ENCODE data around the gene TMEM198. TPM values are rescaled to one million over a fixed set of nuclear protein-coding genes. Genes with fewer than 3 reads are reported as not detected.

The TMEM198 gene
- total and polyA plus RNA-seq, 9 of the 15 experiments (the other 6 are each of a cell fraction or from before 2014, with no cell fraction given) = 0.03 to 3.8 (median 1.0) TPM

GRCh38 chr2:219551441-219552381 is 7.9 kb downstream of the TMEM198 start (continued):
- no peak for TF ChIP-seq ZNF121 (CRISPR knock-in tag; conservative IDR thresholded peaks at IDR 0.05)
- TF ChIP-seq ZNF146 (CRISPR knock-in tag; IDR thresholded peaks at IDR 0.05; ENCODE audit: unreplicated experiment) = no peak
- TF ChIP-seq PHF21A (IDR thresholded peaks at IDR 0.05; ENCODE audit: borderline replicate concordance, low read depth) = no peak
- no peak for TF ChIP-seq CEBPB (tag; IDR thresholded peaks at IDR 0.05)
- peak; percentile 4; the same call in 1 of the 2 replicates for TF ChIP-seq TFAP4 (CRISPR knock-in tag; IDR thresholded peaks at IDR 0.05; ENCODE audit: borderline replicate concordance)
- no peak for TF ChIP-seq HOMEZ (CRISPR knock-in tag; IDR thresholded peaks at IDR 0.05)
- TF ChIP-seq ZNF282 (CRISPR knock-in tag; IDR thresholded peaks at IDR 0.05) = no peak
- no peak for TF ChIP-seq NCOA6 (IDR thresholded peaks at IDR 0.05)
- TF ChIP-seq ZC3H11A (IDR thresholded peaks at IDR 0.05; ENCODE audit: low read depth, low read length) = no peak
- no peak for TF ChIP-seq SMAD1 (IDR thresholded peaks at IDR 0.05; ENCODE audit: low read depth, low read length, partially characterized antibody)
- TF ChIP-seq RBM39 (optimal IDR thresholded peaks at IDR 0.05; ENCODE audit: low read depth, low read length) = no peak
- TF ChIP-seq BCLAF1 (IDR thresholded peaks at IDR 0.05; ENCODE audit: borderline replicate concordance in 1 of 2, control insufficient read depth in 1 of 2, low read depth in 2 of 2, low read length in 1 of 2) = no peak
- TF ChIP-seq OTX1 (CRISPR knock-in tag; IDR thresholded peaks at IDR 0.05) = no peak
- TF ChIP-seq MAZ (CRISPR knock-in tag; conservative IDR thresholded peaks at IDR 0.05 in 1 of 2, IDR thresholded peaks at IDR 0.05 in 1 of 2) = no peak
- TF ChIP-seq TFE3 (CRISPR knock-in tag; IDR thresholded peaks at IDR 0.05) = no peak
- TF ChIP-seq MLX (CRISPR knock-in tag; conservative IDR thresholded peaks at IDR 0.05) = no peak
- TF ChIP-seq BRF1 (IDR thresholded peaks at IDR 0.05; ENCODE audit: borderline replicate concordance, extremely low read depth, insufficient read length) = no peak
- no peak for TF ChIP-seq SIN3A (IDR thresholded peaks at IDR 0.05; ENCODE audit: borderline replicate concordance in 2 of 2, control insufficient read depth in 1 of 2, low read depth in 2 of 2, low read length in 2 of 2)

Measured in K562 (cell line).